CD4-positive, CD25-positive, alpha-beta regulatory T cell (primary cell): ENCODE measurements around the gene MKNK2. TPM values are rescaled to one million over a fixed set of nuclear protein-coding genes. Genes with fewer than 3 reads are reported as not detected.

Experiments used
- ATAC-seq, 2 donors: fragments of 150-1000 bp; cut with Tn5 transposase; one replicate each; pipeline ENCODE4 v1.10.0; 2021; ENCODE audit warnings: low read depth in 2 of 2, moderate number of reproducible peaks in 2 of 2, moderate library complexity in 1 of 2
- DNase-seq, 3 donors: peaks; one replicate each; pipeline versions ENCODE4 v3.0.0 to v3.0.0-alpha.2; 2012 to 2022; ENCODE audit warnings: mixed read lengths in 1 of 3
- H3K27ac ChIP-seq: one replicate; pipeline ENCODE4 v1.7.0; 2013; ENCODE audit warnings: mild to moderate bottlenecking, low read length; ENCODE audit not compliant: insufficient read depth, poor library complexity, severe bottlenecking
- H3K27me3 ChIP-seq: one replicate; pipeline ENCODE4 v1.7.0; 2013; ENCODE audit warnings: low read length; ENCODE audit not compliant: control insufficient read depth, insufficient read depth
- H3K36me3 ChIP-seq: one replicate; pipeline ENCODE4 v1.7.0; 2013; ENCODE audit warnings: mild to moderate bottlenecking, low read length, moderate library complexity; ENCODE audit not compliant: control insufficient read depth, insufficient read depth
- H3K4me1 ChIP-seq: 2 replicates; pipeline ENCODE4 v1.7.0; 2013; ENCODE audit warnings: mild to moderate bottlenecking, low read length; ENCODE audit not compliant: insufficient read depth, control insufficient read depth, poor library complexity, severe bottlenecking
- H3K4me3 ChIP-seq: one replicate; pipeline ENCODE4 v1.7.0; 2013; ENCODE audit warnings: low read depth, mild to moderate bottlenecking, low read length, moderate library complexity
- H3K9me3 ChIP-seq, 2 experiments: 1 replicate in 1 of 2; 2 replicates in 1 of 2; pipeline ENCODE4 v1.7.0; 2013; ENCODE audit warnings: low read length in 2 of 2, mild to moderate bottlenecking in 1 of 2, moderate library complexity in 1 of 2; ENCODE audit not compliant: control insufficient read depth in 2 of 2
- H3K27ac Mint-ChIP-seq, 3 donors: one replicate each; pipeline ENCODE4 v1.8.0; 2020 to 2022; ENCODE audit warnings: mild to moderate bottlenecking in 3 of 3, mixed read lengths in 3 of 3, moderate library complexity in 2 of 3
- H3K27me3 Mint-ChIP-seq: one replicate; pipeline ENCODE4 v1.8.0; 2022; ENCODE audit warnings: mild to moderate bottlenecking, mixed read lengths
- H3K36me3 Mint-ChIP-seq: one replicate; pipeline ENCODE4 v1.8.0; 2020; ENCODE audit warnings: mixed read lengths
- H3K4me1 Mint-ChIP-seq, 4 donors: one replicate each; pipeline ENCODE4 v1.8.0; 2020 to 2022; ENCODE audit warnings: mixed read lengths in 4 of 4, mild to moderate bottlenecking in 1 of 4
- H3K4me3 Mint-ChIP-seq, 4 donors: one replicate each; pipeline ENCODE4 v1.8.0; 2020 to 2022; ENCODE audit warnings: mild to moderate bottlenecking in 4 of 4, mixed read lengths in 4 of 4, moderate library complexity in 3 of 4
- H3K9me3 Mint-ChIP-seq, 7 donors: one replicate each; pipeline ENCODE4 v1.8.0; 2020 to 2022; ENCODE audit warnings: mixed read lengths in 7 of 7, mild to moderate bottlenecking in 3 of 7, moderate library complexity in 2 of 7
- polyA plus RNA-seq, 4 donors: library from polyadenylated mRNA; unstranded; fragments of 300-500 nt; fragmentation: Illumina TruSeq; gene quantifications; one replicate each; pipeline ENCODE4 v1.2.3, GENCODE V29; 2021
- total RNA-seq: library from RNA; stranded (reverse); gene quantifications from one replicate; pipeline ENCODE4 v1.2.3, GENCODE V29; 2022

The MKNK2 gene
- total and polyA plus RNA-seq, 5 donors from 2014 or later = 28.7 to 340 (median 33.8) TPM

- H3K4me3 Mint-ChIP-seq = no peak overlapping the region
- no peaks in the 10 kb centered on the region for H3K9me3 Mint-ChIP-seq
- H3K27me3 Mint-ChIP-seq = no peaks in the 10 kb centered on the region
- ATAC-seq (no peak), DNase-seq (no peak)
- Histone ChIP-seq H3K4me1 (peaks cover 19% of the 10 kb centered on the region), H3K27ac (peak overlapping the region; percentile 55), H3K36me3 (peaks cover 38% of the 10 kb centered on the region), H3K9me3 (no peaks in the 10 kb centered on the region), H3K4me3 (no peak overlapping the region), H3K27me3 (no peaks in the 10 kb centered on the region)
- peaks cover 25% of the 10 kb centered on the region for H3K36me3 Mint-ChIP-seq
- H3K27ac Mint-ChIP-seq = peak overlapping the region in 1 of 3 donors; percentile 5
- H3K4me1 Mint-ChIP-seq = peaks cover 4 to 42% (median 16%) of the 10 kb centered on the region in 4 donors
These were observed 19.4 kb upstream of the MKNK2 start for GRCh38 chr19:2070436-2070827.

GRCh38 chr19:2064788-2065524, 13.9 kb upstream of the MKNK2 start:
- H3K27ac ChIP-seq = no peak overlapping the region
- DNase-seq = no peak
- peak overlapping the region in 2 of 3 donors; percentile 65 to 74 for H3K27ac Mint-ChIP-seq
- H3K4me3 Mint-ChIP-seq = peak overlapping the region in 1 of 4 donors; percentile 41
- H3K4me3 ChIP-seq = no peak overlapping the region
- H3K4me1 ChIP-seq = peaks cover 31% of the 10 kb centered on the region
- H3K36me3 ChIP-seq = no peaks in the 10 kb centered on the region
- H3K36me3 Mint-ChIP-seq = no peaks in the 10 kb centered on the region
- no peaks in the 10 kb centered on the region for H3K27me3 ChIP-seq
- no peak for ATAC-seq
- H3K9me3 ChIP-seq = no peaks in the 10 kb centered on the region
- H3K9me3 Mint-ChIP-seq = no peaks in the 10 kb centered on the region
- peaks cover 4% of the 10 kb centered on the region for H3K27me3 Mint-ChIP-seq
- peaks cover 0 to 34% (median 15%) of the 10 kb centered on the region in 4 donors for H3K4me1 Mint-ChIP-seq

- peaks cover 31% of the 10 kb centered on the region for H3K4me1 ChIP-seq
- H3K9me3 Mint-ChIP-seq = no peaks in the 10 kb centered on the region
- H3K9me3 ChIP-seq = no peaks in the 10 kb centered on the region
- H3K4me1 Mint-ChIP-seq = peaks cover 0 to 30% (median 10%) of the 10 kb centered on the region in 4 donors
- peaks cover 4% of the 10 kb centered on the region for H3K27me3 Mint-ChIP-seq
- ATAC-seq = no peak
- no peaks in the 10 kb centered on the region for H3K36me3 ChIP-seq
- H3K4me3 Mint-ChIP-seq = peak overlapping the region in 1 of 4 donors; percentile 7
- H3K27ac ChIP-seq = no peak overlapping the region
- H3K4me3 ChIP-seq = no peak overlapping the region
- no peak for DNase-seq
- no peak overlapping the region for H3K27ac Mint-ChIP-seq
- no peaks in the 10 kb centered on the region for H3K36me3 Mint-ChIP-seq
- H3K27me3 ChIP-seq = no peaks in the 10 kb centered on the region
These were observed 13.3 kb upstream of the MKNK2 start for GRCh38 chr19:2064395-2064787.

DNA sequence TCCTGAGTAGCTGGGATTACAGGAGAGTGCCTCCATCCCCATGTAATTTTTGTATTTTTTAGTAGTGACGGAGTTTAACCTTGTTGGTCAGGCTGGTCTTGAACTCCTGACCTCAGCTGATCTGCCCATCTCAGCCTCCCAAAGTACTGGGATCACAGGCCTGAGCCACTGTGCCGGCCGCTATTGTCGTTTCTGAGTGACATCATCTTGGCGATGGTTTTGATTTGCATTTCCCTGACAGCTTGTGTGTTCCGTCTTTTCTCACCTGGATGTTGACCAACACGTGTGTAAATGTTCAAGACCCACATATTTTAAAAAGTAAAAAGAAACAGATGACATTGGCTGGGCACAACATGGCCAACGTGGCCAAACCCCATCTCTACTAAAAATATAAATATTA, 12.8 kb upstream of the MKNK2 start:
- Mint-ChIP-seq H3K27ac (peak overlapping the region in 1 of 3 donors; percentile 52), H3K4me3 (peak overlapping the region in 3 of 4 donors; percentile 22 to 81 (median 29)), H3K4me1 (peaks cover 0 to 30% (median 9%) of the 10 kb centered on the region in 4 donors), H3K36me3 (no peaks in the 10 kb centered on the region), H3K9me3 (no peaks in the 10 kb centered on the region), H3K27me3 (peaks cover 4% of the 10 kb centered on the region)
- ATAC-seq (no peak), DNase-seq (no peak)
- H3K27me3 ChIP-seq = no peaks in the 10 kb centered on the region
- H3K4me1 ChIP-seq = peaks cover 33% of the 10 kb centered on the region
- no peak overlapping the region for H3K4me3 ChIP-seq
- H3K36me3 ChIP-seq = no peaks in the 10 kb centered on the region
- H3K27ac ChIP-seq = peak overlapping the region; percentile 15
- H3K9me3 ChIP-seq = no peaks in the 10 kb centered on the region

DNA sequence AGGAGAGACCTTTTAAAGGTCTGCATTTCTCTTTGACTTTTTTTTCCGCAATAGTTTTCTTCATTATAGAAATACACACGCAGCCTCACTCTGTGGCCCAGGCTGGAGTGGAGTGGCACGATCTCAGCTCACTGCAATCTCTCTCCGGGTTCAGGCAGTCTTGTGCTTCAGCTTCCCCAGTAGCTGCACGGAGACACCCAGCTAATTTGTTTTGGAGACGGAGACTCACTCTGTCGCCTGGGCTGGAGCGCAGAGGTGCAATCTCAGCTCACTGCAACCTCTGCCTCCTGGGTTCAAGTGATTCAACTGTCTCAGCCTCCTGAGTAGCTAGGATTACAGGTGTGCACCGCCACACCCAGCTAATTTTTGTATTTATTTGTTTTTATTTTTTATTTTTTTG, 11.7 kb upstream of the MKNK2 start:
- ATAC-seq (no peak), DNase-seq (no peak)
- Mint-ChIP-seq H3K9me3 (no peaks in the 10 kb centered on the region), H3K4me1 (peaks cover 0 to 35% (median 12%) of the 10 kb centered on the region in 4 donors), H3K36me3 (no peaks in the 10 kb centered on the region), H3K27me3 (peaks cover 4% of the 10 kb centered on the region), H3K4me3 (peak overlapping the region; percentile 32 to 94 (median 80)), H3K27ac (peak overlapping the region; percentile 74 to 98 (median 96))
- H3K36me3 ChIP-seq = no peaks in the 10 kb centered on the region
- H3K4me1 ChIP-seq = peaks cover 44% of the 10 kb centered on the region
- no peak overlapping the region for H3K4me3 ChIP-seq
- H3K9me3 ChIP-seq = no peaks in the 10 kb centered on the region
- no peaks in the 10 kb centered on the region for H3K27me3 ChIP-seq
- H3K27ac ChIP-seq = no peak overlapping the region

- Mint-ChIP-seq H3K4me1 (peaks cover 0 to 39% (median 12%) of the 10 kb centered on the region in 4 donors), H3K27me3 (peaks cover 4% of the 10 kb centered on the region), H3K27ac (peak overlapping the region; percentile 74 to 98 (median 96)), H3K36me3 (no peaks in the 10 kb centered on the region), H3K9me3 (no peaks in the 10 kb centered on the region), H3K4me3 (peak overlapping the region; percentile 32 to 94 (median 89))
- Histone ChIP-seq H3K27ac (peak overlapping the region; percentile 99), H3K27me3 (no peaks in the 10 kb centered on the region), H3K4me3 (peak overlapping the region; percentile 51), H3K4me1 (peaks cover 48% of the 10 kb centered on the region), H3K36me3 (no peaks in the 10 kb centered on the region), H3K9me3 (no peaks in the 10 kb centered on the region)
- ATAC-seq (no peak), DNase-seq (no peak)
These were observed 11.3 kb upstream of the MKNK2 start for GRCh38 chr19:2062389-2062729.

DNA sequence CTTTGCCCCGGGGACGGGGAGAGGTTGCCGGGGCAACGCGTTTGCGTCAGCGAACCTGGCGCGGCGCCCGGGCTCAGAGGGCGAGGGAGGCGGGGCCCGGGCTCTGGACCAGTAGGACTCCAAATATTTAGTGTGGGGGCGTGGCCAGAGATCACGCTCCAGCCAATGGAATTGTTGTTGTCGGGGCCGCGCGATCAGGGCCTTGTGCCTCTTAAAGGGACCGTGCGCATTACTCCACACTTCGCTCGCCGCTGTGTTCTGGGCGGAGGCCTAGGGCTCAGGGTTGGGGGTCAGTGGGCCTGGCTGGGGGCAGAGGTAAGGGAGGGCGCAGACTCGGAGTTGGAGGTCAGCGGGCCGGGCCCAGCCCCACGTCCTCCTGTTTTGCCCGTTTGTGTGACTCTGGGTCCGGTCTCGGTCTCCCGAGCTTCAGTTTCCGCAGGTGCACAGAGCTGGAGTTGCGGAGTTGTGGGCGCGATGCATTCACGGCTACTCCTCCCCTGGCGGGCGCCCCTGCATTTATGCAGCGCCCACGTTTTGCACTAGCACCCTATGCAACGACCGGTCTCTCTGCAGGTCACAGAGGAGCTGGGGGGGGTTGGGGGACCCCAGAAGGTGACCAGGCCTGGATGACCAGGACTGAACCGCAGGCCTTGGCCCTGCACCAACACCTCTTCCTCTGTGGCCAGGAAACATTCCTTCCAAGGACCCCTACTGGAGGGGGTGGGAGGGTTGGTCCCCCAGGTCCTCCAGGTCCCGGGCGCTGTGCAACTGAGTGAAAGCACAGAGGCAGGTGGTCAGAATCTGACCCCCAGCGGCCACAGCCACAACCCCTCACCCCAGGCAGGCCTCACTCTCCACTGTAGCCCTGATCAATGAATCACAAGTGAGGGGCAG, 10.7 kb upstream of the MKNK2 start:
- DNase-seq (peak; percentile 99 to 100 (median 99)), ATAC-seq (peak; percentile 93 to 94)
- peak overlapping the region; percentile 93 to 98 (median 96) for H3K27ac Mint-ChIP-seq
- Histone ChIP-seq H3K27me3 (no peaks in the 10 kb centered on the region), H3K4me1 (peaks cover 54% of the 10 kb centered on the region), H3K27ac (peak overlapping the region; percentile 99), H3K9me3 (no peaks in the 10 kb centered on the region), H3K4me3 (peak overlapping the region; percentile 51), H3K36me3 (no peaks in the 10 kb centered on the region)
- H3K9me3 Mint-ChIP-seq = no peaks in the 10 kb centered on the region
- peaks cover 0 to 45% (median 12%) of the 10 kb centered on the region in 4 donors for H3K4me1 Mint-ChIP-seq
- peak overlapping the region; percentile 93 to 98 (median 95) for H3K4me3 Mint-ChIP-seq
- H3K27me3 Mint-ChIP-seq = peaks cover 4% of the 10 kb centered on the region
- no peaks in the 10 kb centered on the region for H3K36me3 Mint-ChIP-seq
